Activated CD4-positive, CD25-positive, alpha-beta regulatory T cell (primary cell): ENCODE data around the gene MBOAT1.
"Not testable (repeated sequence)": the region's sequence is repeated elsewhere in the genome, so short reads cannot be mapped to it uniquely, and the experiment has no call there.

Source experiments
- DNase-seq, 4 experiments: peaks; one replicate each; lab custom pipeline; 2025; lab: John Stamatoyannopoulos, UW

The MBOAT1 gene

DNA sequence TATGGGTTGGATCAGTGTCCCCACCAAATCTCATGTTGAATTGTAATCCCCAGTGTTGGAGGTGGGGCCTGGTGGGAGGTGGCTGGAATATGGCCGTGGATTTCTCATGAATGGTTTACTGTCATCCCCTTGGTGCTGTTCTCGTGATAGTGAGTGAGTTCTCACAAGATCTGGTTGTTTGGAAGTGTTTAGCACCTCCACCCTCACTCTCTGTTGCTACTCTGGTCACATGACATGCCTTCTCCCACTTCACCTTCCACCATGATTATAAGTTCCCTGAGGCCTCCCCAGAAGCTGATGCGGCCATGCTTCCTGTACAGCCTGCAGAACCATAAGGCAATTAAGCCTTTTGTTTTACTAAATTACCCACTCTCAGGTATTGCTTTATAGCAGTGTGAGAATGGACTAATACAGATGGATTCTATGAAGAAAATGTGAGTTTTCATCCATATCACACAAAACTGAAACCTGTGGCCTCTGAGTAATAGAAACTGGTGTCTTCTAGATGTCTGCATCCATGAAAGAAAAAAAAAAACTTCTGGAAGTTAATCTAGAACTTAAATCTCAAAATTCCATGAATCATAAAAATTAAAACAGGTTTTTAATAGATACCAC lies 39.3 kb downstream of the MBOAT1 start:
- DNase-seq: no peak

DNA sequence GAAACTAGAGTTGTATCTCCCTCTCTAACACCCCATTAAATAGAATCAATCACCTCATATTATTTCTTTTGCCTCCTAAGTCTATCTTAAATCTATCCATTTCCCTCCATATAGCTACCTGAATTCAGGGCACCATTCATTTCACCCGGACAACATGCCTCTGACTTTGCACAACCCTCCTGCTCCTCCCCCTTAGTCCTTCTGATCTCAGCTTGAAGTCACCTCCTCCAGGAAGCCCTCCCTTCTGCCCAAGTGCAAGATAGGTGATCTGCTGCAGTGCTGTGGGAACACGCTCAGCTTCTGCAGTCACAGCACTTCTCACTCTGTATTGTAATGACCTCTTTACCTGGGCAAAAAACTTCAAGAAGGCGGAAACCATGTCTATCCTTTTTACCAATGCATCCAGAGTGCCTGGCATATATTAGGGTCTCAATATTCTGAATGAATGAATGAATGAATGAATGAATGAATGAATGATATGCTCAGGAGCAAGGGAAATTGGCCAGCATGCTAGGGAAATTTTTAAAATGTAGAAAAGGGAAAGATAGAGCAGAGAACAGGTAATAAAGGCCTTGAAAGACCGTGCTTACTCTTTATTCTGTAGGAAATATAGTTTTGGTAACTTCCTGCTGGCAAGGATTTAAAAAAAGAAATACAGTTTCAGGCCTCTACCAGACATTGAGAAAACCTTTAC lies 41.7 kb downstream of the MBOAT1 start:
- DNase-seq: no peak

DNA sequence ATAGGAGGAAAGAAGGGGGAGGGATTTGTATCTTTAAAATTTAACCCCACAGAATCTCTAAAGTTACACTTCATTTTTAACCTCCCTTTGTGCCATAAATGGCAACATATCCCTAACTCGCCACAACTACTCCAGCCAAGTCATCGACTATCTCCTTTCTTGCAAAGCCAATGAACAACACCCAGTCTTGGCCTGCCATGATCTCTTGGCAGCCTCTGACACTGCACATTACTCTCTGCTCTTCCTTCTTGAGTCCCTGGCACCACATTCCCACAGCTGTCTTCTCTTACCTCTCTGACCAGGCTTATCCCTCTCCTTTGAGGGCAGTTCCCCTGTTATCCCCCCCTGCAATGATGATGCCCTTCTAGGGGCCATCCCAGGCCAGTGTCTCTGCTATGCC lies 42.5 kb downstream of the MBOAT1 start:
- no peak for DNase-seq

DNA sequence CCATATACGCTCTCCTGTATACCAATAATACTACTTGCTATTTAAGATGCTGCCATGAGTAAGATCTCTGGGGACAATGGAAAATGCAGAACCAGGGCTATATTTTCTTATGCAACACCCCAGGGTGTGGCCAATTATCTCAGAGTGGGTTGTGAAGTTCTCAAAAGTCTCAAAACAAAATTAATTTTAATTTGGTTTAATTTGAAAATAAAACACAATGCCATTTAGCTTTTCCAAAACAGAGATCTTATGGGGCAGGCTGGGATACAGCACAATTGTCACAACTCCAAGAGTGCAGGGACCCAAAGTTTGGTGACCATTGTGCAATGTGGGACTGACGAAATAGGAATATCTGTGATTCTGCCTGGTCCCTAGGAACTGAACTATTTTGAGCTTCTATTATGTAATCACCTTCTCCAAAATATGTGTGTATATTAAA lies 43.1 kb downstream of the MBOAT1 start:
- no peak for DNase-seq

DNA sequence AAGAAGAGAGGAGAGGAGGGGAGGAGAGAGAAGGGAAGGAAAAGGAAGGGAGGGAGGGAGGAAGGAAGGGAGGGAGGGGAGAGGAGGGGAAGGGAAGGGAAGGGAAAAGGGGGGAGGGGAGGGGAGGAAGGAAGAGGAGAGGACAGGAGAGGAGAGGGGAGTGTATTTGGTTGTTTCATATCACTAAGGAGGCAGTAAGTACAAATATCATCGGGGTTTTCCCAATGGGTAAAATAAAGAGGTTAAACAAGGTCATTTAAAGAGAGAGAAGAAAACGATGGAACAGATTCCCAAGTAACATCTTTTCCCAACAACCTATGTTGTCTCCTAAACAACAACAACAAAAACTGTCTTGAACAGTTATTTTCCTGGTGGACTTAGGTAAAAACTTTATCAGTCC lies 43.6 kb downstream of the MBOAT1 start:
- DNase-seq: no peak

DNA sequence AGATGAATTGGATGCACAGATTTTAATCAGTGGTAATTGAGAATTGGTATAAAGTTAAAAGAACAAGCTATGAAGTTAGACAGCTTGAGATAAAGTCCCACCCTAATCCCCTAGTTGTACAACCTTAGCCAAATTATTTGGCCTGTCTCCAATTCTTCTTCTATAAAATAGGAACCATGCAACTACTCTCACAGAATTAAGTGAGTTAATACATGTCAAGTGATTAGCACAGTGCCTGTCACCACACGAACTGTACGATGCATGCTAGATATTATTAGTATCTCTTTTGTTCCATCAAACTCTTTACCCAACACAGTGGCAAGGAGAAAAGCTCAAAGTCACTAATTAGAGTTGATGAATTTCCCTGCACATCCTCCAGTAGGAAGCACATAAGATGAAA lies 44.7 kb downstream of the MBOAT1 start:
- DNase-seq: no peak

DNA sequence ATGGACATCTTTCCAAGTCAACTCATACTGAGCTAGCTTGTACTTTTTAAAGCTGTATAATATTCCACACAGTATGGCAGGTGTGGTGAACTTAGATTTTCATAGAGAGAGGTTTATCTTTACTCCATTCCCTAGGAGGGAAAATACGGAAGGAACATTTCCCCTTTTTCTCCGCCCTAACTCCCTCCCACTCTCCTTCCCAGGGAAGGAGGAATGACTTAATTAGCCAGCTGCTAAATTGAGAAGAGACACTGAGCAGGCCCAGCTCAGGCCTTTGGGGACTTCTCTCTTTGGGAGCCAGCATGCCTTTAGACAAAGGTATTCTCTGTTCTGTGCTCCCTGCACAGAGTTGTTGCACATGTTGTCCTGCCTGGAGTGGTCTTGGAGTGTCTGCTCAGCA lies 46.1 kb downstream of the MBOAT1 start:
- no peak for DNase-seq

DNA sequence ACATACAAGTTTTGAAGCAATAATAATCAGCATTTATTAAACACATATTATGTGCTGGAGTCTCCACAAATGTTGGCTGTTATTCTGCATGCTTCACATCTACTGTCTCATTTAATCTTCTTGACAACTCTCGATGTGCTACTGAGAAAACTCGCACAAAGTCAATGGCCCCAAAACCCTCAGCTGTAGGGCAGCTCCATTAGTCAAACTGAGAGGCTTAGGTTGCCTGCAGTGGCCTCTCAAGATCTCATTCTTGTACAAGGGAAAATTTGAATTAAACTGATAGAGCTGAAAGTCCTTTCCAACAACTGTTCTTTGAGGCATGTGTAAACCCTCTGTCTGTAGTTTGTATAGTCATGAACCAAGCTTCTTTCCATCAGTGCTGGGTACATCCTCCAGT lies 49.8 kb downstream of the MBOAT1 start:
- no peak for DNase-seq

DNA sequence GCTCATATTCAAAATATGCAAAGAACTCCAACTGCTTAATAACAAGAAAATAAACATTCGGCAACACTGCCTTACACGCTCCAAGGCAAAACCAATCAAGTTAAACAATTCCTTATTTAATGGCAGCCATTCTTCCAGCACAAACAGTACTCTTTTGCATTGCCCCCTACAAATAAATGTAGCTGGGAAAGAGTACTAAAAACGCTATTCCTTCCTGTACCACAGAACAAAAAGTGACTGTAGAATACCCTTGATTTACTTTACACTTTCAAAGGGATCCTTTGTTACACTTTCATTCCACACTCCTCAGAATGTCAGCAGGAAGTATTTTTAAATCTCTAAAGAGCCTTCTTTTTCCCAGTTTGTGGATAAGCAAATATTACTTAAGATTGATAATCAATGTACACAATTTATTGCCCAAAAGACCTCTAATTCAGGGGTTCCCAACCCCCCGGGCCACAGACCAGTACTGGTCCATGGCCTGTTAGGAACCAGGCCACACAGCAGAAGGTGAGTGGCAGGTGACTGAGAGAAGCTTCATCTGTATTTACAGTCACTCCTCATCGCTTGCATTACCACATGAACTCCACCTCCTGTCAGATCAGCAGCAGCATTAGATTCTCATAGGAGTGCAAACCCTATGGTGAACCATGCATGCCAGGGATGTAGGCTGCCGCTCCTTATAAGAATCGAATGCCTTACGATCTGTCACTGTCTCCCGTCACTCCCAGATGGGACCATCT lies 51.6 kb downstream of the MBOAT1 start:
- no peak for DNase-seq

DNA sequence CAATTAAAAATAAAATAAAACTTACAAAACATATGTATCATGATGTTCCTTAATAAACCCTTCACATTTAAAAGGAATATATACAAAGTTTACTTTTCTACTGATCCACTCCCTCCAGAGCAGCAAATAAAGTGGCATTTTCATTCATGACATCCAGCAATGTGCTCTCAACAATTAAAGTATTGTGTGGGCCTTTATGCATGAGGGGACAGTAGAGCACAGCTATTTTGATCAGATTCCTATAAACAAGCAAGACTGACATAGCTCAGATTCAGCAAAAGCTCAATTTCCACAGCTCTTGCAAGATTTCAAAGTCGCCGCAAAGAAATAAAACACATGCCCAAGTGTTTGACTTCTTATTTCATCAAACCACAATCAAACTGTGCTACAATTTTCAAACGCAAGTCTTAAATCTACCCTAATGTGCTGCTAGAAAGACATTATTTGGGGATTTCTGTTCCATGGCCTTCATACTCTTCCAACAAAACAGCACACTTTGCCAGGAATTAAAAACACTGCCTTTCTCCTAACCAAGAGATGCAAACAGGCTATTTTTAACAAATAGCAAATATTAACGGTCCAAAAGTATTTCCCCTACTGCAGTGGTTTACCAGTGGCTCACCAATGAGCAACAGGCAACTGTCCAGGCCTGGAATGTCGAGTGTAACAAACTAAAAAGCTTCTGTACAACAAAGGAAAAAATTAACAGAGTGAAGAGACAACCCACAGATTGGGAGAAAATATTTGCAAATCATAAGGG lies 52.3 kb downstream of the MBOAT1 start:
- DNase-seq: no peak

DNA sequence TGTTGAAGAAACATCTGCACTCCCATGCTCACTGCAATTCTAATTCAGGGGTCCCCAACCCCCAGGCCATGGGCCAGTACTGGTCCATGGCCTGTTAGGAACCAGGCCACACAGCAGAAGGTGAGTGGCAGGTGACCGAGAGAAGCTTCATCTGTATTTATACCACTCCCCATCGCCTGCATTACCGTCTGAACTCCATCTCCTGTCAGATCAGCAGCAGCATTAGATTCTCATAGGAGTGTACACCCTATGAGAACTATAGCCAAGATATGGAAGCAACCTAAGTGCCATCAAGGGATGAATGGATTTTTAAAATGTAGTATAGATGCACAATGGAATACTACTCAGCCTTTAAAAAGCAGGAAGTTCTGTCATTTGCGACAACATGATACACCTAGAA lies 53.2 kb downstream of the MBOAT1 start:
- no peak for DNase-seq

DNA sequence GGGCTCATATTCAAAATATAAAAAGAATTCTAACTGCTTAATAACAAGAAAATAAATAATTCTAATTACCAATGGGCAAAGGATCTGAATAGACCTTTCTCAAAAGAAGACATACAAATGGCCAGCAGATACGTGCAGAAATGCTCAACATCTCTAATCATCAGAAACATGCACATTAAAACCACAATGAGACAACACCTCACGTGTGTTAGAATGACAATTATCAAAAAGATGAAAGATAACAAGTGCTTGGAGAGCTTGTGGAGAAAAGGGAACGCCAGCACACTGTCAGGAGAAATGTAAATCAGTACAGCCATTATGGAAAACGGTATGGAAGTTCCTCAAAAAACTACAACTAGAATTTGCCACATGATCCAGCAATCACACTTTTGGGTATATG lies 53.6 kb downstream of the MBOAT1 start:
- no peak for DNase-seq

DNA sequence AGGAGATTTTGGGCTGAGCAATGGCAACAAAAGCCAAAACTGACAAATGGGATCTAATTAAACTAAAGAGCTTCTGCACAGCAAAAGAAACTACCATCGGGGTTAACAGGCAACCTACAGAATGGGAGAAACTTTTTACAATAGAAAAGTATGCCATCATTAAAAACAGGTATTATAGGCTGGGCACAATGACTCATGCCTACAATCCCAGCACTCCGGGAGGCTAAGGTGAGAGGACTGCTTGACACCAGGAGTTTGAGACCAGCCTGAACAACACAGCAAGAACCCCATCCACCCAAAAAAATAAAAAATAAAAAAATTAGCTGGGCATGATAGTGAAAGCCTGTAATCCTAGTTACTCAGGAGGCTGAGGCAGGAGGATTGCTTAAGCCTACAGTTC lies 55.4 kb downstream of the MBOAT1 start:
- DNase-seq: no peak

DNA sequence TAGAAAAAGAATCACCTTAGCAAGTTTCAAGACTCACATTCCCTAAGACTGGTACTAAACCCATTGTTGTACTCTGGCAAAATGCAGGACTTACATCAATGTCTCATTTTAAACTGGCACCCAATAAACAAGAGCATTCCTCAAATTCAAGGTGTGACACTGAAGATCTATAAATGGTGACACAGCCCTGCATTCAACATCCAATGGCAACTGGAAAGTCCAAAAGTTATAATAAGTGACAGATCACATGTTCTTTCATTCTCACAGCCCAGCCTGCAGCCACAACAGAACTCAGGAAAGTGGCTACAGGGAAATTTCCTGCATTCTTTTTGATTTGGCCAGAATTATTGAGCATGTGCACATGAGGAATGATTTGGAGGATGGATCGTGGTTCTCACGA lies 57.5 kb downstream of the MBOAT1 start:
- DNase-seq: no peak

DNA sequence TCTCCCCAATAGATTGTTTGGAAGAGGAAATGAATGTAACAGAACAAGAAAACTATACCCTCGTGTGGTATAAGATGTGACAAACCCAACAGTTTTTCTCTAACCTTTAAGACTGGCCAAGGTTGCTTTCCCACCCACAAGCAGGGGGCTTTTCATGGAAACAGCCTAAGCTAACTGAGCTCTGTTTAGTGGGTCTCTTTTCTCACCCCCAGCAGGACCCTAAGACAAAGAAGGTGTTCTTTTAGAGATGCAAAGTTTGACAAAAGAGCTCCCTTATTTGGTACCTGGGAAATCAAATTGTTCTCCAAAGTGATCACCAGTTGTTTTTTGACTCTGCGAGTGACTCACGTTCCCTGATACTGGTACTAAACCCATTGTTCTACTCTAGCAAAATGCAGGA lies 59.1 kb downstream of the MBOAT1 start:
- no peak for DNase-seq

DNA sequence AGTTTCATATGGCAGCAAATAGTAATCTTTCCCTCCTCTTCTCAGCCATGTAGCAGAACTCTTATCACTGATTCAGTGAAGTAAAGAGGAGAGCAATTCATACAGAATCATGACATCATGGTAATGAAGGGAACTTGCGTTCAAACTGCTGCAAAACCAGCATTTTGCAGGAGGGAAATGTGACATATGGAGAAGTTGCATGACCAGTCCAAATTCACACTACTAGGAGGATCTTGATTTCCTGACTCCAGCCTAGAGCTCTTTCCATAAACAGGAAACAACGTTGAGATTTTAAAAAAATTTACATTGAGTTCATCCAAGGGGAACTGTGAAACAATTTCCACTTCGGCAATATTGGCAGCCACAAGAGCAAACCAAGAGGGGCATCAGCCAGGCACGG lies 63.8 kb downstream of the MBOAT1 start:
- DNase-seq: no peak

DNA sequence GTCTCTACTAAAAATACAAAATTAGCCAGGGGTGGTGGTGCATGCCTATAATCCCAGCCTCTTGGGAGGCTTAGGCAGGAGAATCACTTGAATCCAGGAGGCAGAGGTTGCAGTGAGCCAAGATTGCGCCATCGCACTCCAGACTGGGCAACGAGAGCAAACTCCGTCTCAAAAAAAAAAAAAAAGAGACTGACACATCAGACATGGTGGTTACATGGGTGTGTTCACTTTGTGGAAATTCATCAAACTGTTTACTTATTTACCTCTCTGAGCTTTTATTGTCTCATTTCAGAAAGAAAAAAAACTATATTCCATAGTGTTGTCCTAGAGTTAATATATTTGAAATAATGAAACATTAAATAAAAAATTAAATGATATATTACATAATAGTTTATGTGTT lies 64.8 kb downstream of the MBOAT1 start:
- no peak for DNase-seq

DNA sequence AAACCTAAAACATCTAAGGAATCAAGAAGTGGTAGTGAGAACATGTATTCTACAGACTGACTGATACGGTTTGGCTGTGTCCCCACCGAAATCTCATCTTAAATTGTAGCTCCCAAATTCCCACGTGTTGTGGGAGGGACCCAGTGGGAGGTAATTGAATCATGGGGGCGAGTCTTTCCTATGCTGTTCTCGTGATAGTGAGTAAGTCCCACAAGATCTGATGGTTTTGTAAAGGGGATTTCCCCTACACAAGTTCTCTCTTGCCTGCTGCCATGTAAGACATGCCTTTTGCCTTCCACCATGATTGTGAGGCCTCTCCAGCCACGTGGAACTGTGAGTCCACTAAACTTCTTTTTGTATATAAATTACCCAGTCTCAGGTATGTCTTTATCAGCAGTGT lies 65.4 kb downstream of the MBOAT1 start:
- not testable (repeated sequence) for DNase-seq

DNA sequence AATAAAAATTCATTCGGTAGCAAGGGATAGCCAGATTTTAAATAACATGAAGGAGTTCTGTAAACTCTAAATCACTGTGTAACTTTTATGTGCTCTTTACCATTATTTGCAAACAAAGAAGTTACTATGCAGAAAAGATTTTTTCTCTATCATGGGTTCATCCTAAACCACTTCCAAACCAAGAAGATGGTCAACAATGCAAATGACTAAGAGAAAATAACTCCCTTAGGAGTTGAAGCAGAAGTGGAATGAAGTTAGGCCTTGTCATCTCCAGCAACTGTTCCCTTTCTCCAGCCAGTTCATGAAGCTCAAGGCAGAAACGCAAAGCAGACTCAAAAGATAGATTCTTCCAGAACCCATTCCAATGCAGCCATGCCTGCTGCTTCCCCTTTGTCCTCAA lies 66.0 kb downstream of the MBOAT1 start:
- no peak for DNase-seq

DNA sequence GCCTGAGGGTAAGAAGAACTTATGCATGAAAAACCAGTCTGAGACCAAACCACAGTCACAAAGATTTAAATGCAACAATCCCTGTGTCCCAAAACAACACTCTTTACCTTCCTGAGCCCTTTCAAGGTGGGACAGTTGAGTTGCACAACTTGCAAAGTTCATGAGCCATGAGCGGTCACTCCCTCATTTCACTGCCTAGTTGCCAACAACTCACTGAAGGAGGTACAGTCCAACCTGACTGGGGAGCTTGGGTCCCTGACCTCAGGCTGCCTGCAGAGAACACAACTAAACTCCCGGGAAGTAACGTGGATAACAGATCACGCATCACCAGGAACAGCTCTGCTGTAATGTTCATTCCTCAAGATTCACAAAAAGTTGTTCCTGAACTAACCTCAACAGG lies 69.4 kb downstream of the MBOAT1 start:
- no peak for DNase-seq

DNA sequence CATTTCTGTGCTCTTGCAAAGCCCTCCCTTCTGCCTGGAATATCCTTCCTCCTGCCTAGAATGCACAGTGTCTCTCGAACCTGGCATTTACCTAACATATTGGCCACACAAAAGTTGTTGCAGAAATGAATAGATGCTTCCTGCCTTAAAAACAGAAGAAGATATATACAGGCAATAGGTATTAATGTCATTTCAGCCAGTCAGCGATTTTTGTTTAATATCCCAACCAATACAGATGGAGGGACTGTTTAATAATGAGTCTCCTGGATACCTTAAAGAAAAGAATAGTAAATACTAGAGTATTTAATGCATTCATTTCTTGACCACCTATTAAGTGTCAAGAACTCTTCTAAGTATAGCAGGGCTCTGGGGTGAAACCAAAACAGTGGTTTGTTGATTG lies 70.3 kb downstream of the MBOAT1 start:
- DNase-seq: no peak

DNA sequence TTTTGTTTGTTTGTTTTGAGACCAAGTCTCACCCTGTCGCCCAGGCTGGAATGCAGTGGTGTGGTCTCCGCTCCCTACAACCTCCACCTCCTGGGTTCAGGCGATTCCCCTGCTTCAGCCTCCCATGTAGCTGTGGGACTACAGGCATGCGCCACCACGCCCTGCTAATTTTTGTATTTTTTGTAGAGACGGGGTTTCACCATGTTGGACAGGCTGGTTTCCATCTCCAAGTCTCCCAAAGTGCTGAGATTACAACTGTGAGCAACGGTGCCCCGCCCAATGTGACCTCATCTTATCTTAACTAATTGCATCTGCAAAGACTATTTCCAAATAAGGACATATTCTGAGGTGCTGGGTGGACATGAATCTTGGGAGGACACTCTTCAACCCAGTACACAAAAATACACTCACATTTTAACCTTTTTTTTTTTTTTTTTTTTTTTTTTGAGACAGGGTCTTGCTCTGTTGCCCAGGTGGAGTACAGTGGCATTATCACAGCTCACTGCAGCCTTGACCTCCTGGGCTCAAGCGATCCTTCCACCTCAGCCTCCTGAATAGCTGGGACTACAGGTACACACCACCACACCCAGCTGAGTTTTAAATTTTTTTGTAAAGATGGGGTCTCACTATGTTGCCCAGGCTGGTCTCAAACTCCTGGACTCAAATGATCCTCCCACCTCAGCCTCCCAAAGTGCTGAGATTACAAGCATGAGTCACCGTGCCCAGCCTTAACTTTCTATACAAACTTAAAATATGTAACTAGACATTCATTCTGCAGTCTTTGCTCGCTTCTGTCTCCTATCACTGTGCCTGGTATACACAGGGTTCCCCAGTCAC lies 72.9 kb downstream of the MBOAT1 start:
- not testable (repeated sequence) for DNase-seq
